ENCODE measurements around the gene RSPH10B2.
"Not testable (repeated sequence)": the region's sequence is repeated elsewhere in the genome, so short reads cannot be mapped to it uniquely, and the experiment has no call there.

RSPH10B2 gene

DNA sequence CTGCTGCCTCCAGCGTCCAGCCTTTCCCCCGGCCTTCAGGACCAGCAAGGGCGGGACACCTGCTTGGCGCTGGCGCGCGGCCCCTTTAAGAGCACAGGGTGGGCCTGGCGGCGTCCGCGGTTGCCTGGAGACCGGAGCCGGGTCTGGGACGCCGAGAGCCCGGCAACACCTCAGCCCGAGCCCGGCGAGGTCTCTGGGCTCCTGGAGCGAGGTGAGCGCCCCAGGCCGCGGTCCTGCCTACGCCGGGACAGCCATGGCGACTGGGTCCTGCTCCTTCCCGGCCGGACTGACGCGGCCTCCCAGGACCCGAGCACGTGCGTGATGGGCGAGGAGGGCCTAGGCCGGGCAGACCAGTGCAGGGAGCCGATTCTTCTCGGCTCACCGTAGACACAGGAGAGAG lies at the start of gene RSPH10B2:
RSPH10B2 (plus strand) TSS at position 140 of the 400 bp plus-strand sequence. CDS start 3,575 bp downstream, outside the sequence.
- not testable (repeated sequence) for DNase-seq (ENCODE audit: extremely low read depth in 1 of 2, low read depth in 1 of 2)

DNA sequence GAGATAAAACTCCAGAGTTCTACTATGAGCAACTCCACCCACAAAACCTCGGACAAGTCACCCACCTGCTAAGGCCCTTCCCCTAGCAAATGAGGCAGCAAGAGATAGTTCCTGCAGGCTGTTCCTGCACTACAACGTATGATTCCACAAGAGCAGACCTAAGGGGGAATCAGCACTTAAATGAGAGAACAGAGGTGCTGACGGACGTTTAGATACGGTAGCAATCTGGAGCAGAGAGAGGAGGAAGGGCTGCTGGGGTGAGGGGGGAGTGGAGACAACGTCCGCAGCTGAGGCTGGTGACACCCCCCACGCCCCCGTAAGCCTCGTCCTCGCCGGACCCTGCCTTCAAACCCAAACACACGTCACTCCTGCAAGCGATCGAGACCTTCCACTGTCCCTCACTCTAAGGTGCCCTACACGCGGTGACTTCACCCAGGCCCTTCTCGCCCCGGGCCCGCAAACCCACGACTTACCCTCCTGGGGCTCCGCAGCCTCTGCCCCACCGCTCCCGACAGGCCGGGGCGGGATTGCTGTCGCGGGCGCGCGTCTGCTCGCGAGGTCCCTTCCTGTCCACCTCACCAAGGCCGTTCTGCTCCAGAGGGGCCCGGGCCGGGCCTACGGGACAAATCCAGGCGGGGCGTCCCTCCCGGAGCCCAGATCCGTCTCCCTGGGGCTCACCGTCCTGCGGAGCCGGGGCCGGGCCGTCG lies 47.8 kb upstream of the RSPH10B2 start:
- DNase-seq (ENCODE audit: extremely low read depth in 1 of 2, low read depth in 1 of 2), result peak in 1 of 2 donors; percentile 11

DNA sequence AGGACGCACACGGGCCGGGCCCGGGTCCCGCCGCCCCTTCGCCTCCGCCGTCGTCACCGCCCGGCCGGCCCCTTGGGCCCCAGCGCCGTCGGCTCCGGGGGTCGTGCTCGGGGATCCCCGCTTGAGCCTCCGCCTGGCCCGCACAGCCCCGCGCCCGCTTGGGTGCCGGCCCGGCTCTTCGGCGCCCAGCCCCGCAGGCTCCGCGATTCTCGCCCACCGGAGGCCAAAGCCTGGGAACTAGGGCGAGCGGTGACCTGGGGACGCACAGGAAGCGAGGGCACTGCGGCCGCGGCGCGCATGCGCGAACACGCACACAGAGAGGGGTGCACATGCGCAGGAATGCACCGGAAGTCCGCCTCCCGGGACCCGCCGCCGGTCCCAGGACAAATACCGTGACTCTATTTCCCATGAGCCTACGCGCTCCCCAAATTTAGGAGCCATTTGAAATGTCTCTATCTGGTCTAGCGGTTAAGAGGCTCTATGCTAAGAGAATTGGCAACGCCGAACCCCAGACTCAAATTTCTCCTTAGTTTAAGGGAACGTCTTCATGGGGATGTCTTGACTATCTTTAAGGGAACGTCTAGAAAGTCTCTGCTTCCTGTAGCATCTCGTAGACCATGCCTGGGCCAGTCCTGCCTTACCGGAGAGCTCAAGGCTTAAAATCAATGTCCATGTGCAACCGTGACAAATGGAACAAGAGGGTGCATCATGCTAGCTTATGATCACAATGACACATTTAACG lies 47.1 kb upstream of the RSPH10B2 start, which contains the start of gene ZNF12:
ZNF12 (minus strand) TSS at position 282 of the 742 bp plus-strand sequence. CDS start 1,774 bp downstream, outside the sequence.
- peak; percentile 86 to 93 for DNase-seq (ENCODE audit: extremely low read depth in 1 of 2, low read depth in 1 of 2)

DNA sequence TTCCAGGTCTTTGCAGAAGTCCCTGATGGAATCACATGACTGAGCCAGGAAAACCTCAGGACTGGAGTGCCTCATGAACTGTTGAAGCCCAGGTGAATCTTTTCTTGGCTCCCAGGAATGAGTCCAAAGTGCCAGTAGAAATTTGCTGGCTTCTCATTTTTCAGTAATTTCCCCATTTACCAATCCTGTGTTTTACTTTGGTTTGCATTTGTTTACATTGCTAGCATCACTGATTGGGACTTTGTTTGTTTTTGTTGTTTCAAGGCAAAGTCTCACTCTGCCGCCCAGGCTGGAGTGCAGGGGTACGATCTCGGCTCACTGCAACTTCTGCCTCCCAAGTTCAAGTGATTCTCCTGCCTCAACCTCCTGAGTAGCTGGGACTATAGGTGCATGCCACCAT lies 45.6 kb upstream of the RSPH10B2 start:
- DNase-seq (ENCODE audit: extremely low read depth in 1 of 2, low read depth in 1 of 2), result no peak

DNA sequence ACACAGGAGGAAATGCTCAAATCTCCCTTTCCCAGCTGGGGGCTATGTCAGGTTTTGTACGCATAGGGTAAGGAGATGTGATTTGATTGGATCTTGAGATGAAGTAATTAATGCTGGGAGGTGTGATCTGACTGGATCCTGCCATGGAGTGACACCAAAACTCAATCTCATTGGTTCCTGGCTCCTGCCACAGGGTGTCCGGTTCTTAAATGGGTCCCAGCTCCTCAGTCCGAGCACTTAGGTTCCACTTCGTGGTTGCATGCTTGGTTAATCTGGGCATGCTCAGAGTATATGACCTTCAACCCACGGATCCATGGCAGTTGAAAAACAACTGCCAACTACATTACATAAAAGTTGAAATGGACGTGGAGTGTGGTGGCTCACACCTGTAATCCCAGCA lies 44.1 kb upstream of the RSPH10B2 start:
- no peak for DNase-seq (ENCODE audit: extremely low read depth in 1 of 2, low read depth in 1 of 2)

DNA sequence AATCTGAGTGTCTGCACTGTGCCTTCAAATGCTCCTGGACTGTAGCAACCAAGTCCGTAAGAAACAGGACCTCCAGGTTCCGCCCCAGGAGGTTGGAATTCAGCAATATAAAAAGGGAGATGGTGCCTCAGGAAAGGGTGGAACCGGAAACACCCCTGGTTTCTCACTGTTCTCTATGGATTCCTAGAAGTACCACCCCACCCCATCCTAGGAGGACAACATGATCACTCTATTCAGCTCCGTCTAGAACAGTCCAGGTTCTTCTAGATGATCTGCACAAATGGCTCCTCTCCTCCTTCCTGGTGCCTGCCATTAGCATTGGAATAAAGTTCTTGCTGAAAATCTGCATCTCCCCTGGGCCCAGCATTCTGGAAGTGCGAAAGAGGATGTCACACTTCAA lies 39.5 kb upstream of the RSPH10B2 start:
- no peak for DNase-seq (ENCODE audit: extremely low read depth in 1 of 2, low read depth in 1 of 2)

DNA sequence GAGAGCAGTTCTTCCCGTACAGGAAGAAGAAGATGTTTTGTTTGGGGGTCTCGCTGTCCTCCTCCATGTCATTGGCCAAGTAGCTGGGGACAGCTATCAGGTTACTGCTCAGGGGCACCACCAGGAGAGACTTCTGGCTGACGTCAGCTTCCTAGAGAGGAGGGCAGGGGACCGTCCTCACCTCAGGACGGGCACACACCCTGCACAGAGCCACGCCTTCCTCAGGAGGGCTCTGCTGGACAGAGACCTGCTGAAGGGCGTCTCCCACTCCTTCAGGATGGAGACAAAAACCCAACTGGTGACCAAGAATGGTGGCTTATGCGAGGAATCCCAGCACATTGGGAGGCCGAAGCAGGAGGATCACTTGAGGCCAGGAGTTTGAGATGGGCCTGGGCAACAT lies 38.0 kb upstream of the RSPH10B2 start:
- DNase-seq (ENCODE audit: extremely low read depth in 1 of 2, low read depth in 1 of 2), result not testable (repeated sequence)

DNA sequence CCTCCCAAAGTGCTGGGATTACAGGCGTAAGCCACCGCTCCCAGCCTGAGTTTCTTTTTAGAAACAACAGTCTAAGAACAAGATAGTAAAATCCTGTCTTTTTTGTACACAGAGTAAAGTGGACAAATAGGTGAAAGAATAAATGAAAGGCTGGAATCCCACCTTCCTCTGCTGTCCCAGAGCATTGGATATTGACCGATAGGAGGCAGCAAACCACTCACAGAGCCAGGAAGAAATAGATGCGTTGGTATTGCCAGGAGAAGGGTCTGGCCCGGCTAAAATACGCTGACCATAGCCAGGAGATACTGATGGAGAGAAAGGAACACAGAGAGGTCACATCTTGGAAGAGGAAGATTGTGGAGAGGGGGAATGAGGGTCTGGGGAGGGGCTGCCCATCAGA lies 35.8 kb upstream of the RSPH10B2 start:
- no peak for DNase-seq (ENCODE audit: extremely low read depth in 1 of 2, low read depth in 1 of 2)

DNA sequence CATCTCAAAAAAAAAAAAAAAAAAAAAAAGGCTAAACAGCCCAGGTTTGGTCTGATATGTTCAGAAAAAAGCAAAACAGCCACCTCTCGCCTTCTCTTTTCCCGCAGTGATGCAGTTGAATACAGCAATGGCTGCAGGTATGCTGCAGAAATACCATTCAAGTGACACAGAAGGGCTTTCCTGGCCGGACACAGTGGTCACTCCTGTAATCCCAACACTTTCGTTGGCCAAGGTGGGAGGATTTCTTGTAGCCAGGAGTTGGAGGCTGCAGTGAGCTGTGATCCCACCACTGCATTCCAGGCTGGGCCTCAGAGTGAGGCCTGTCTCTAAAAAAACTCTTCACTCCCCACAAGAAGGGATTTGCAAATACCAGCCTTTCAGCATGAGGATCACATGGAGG lies 29.6 kb upstream of the RSPH10B2 start:
- not testable (repeated sequence) for DNase-seq (ENCODE audit: extremely low read depth in 1 of 2, low read depth in 1 of 2)

DNA sequence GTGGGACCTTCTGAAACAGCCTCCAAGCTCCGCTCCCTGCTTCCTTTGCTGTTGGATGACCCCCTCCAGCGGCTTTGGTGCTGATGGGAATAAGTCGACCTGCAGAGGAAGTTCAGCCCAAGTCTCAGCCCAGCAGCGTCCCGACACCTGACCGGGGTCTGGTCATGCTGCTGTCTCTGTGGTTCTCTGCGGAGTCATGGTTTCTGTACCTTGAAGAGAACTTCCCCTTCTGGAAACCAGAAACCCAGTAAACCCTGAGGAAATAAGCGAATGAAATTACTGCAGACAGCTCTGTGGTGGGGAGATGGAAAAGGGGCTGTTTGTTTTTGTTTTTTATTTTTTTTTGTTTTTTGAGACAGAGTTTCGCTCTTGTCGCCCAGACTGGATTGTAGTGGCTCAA lies 28.9 kb upstream of the RSPH10B2 start:
- DNase-seq (ENCODE audit: extremely low read depth in 1 of 2, low read depth in 1 of 2), result no peak

DNA sequence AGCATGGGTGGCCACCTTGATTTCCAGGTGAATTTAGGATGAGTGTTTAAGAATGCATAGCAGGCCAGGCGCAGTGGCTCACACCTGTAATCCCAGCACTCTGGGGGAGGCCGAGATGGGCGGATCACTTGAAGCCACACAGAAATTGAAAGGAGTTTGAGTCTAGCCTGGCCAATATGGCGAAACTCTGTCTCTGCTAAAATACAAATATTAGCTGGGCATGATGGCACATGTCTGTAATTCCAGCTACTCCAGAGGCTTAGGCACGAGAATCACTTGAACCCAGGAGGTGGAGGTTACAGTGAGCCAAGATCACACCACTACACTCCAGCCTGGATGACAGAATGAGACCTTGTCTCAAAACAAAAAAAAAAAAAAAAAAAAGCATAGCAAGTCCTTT lies 27.6 kb upstream of the RSPH10B2 start:
- not testable (repeated sequence) for DNase-seq (ENCODE audit: extremely low read depth in 1 of 2, low read depth in 1 of 2)

DNA sequence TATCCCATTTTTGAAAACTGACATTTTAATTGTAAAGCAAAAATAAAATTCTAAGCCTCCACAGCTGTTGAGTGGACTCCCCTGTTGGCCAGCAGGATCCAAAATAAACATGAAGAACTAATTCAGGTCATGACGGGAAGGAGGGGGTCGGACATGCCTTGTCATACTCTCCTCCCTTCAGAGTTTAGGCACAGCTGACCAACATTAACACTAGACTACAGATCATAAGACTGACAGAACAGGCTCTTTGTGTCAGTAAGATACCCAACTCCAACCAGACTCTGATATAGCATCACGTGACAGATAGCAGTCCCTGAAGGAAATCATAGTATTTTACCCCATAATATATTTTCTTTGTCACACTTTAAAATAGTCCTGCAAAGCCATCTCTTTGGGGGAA lies 26.2 kb upstream of the RSPH10B2 start:
- DNase-seq (ENCODE audit: extremely low read depth in 1 of 2, low read depth in 1 of 2), result no peak

DNA sequence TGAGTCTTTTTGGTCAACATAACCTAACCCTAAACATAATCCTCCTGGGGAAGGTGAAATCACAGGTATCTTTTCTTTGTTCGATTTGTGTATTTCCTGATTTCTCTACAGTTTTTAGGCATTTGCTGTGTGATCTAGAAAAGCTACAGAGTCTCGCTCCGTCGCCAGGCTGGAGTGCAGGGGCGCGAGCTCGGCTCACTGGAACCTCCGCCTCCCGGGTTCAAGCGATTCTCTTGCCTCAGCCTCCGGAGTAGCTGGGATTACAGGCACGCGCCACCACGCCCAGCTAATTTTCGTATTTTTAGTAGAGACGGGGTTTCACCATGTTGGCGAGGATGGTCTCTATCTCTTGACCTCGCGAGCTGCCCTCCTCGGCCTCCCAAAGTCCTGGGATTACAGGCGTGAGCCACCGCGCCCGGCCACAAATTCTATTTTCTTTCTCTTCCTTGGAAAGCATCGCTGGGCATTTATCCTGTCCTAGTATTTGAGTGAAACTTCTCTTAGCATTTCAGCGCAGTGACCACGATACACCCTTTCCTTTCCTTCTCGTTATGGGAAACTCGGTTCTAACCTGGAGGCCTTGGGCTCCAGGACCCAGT lies 24.9 kb upstream of the RSPH10B2 start:
- not testable (repeated sequence) for DNase-seq (ENCODE audit: extremely low read depth in 1 of 2, low read depth in 1 of 2)

DNA sequence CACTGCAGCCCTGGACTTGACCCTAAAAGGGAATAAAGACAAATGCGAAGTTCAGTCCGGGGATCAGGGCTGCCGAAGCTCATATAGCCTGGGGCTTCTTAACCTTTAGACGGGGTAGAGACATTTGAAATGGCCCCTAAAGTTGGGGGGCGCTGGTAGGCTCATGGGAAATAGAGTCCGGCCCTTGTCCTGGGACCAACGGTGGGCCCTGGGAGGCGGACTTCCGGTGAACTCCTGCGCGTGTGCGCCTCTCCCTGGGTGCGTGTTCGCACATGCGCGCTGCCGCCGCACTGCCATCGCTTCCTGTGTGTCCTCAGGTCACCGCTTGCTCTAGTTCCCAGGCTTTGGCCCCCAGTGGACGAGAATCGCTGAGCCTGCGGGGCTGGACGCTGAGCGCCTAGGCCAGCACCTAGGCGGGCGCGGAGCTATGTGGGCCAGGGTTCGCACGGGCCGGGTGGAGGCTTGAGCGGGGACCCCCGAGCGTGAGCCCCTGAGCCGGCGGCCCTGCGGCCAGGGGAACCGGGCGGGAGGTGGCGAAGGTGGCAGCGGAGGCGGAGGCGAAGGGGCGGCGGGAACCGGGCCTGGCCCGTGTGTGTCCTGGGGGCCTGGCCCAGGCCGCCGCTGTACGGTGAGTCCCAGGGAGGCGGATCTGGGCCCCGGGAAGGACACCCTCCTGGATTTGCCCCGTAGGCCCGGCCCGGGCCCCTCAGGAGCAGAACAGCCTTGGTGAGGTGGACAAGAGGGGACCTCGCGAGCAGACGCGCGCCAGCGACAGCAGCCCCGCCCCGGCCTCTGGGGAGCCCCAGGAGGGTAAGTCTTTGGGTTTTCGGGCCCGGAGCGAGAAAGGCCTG lies 24.2 kb upstream of the RSPH10B2 start:
- peak; percentile 43 to 72 for DNase-seq (ENCODE audit: extremely low read depth in 1 of 2, low read depth in 1 of 2)

DNA sequence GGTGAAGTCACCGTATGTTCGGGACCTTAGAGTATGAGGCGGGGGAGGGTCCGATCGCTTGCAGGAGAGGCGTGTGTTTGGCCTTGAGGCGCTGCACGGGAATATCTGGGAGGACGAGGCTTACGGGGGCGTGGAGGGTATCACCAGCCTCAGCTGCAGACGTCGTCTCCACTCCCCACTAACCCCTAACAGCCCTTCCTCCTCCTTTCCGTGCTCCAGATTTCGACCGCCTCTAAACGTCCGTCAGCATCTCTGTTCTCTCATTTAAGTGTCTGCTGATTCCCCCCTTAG lies 23.6 kb upstream of the RSPH10B2 start:
- no peak for DNase-seq (ENCODE audit: extremely low read depth in 1 of 2, low read depth in 1 of 2)

DNA sequence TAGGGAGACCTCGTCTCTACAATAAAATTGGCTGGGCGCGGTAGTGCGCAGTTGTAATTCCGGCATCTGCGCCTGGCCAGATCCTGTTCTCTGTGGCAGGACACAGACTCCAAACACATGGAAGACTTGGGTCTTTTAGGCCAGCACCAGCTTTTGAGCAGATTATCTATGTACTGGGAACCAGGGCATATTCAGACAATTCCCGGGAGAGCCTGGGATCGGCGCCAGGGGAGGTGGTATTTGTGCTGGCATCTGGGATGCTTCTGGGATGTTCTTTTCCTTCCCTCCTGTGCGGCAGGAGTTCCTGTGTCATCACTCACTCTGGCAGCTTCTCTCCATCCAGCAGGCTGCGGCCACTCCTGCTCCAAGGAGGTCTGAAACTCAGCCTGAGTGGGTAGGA lies 15.5 kb upstream of the RSPH10B2 start:
- not testable (repeated sequence) for DNase-seq (ENCODE audit: extremely low read depth in 1 of 2, low read depth in 1 of 2)

DNA sequence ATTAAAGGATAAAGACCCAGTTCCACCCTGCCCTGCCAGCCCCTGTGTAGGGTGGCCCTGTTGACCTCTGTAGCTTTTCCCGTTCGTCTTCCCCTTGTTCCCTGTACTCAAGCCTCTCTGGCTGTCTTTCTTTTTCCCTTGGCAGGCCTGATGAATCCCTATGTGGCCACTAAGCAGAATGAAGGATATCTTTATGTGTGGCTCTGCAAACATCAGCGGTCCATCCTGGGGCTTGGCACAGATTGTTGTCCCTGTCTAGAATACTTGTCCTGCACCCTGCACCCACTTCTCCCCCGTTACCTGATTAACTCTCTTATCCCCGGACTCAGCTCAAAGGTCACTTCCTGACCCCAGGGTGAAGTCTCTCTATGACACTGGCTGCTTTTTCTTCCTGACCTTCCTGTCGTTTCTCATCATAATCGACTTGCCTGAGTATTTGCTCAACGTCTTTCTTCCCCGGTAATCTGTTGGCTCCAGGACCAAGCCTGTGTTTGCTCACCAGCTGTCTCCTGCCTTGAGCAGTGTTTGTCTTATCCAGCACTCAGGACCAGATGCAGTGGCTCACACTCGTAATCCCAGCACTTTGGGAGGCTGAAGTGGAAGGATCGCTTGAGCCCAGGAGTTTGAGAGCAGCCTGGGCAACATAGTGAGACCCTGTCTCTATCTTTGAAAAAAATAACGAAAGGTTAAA lies 9.3 kb upstream of the RSPH10B2 start:
- DNase-seq (ENCODE audit: extremely low read depth in 1 of 2, low read depth in 1 of 2), result not testable (repeated sequence)

DNA sequence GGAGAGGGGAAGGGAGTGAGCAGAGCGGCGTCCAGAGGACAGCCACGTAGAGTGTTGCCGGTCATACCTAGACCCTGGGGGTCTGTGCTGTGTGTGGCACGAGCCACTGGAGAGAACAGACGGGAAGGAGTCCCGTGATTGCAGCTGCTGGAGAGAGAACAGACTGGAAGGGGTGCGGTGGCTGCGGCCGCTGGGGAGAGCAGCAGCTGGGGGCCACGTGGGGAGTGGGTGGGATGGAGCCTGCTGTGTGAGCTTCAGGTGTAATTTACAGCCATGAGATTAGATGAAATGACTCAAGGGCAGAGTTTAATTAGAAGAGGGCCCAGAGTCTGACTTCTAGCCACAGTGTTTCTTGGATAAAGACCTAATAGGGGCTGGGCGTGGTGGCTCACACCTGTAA lies 4.6 kb upstream of the RSPH10B2 start:
- DNase-seq (ENCODE audit: extremely low read depth in 1 of 2, low read depth in 1 of 2), result not testable (repeated sequence)

DNA sequence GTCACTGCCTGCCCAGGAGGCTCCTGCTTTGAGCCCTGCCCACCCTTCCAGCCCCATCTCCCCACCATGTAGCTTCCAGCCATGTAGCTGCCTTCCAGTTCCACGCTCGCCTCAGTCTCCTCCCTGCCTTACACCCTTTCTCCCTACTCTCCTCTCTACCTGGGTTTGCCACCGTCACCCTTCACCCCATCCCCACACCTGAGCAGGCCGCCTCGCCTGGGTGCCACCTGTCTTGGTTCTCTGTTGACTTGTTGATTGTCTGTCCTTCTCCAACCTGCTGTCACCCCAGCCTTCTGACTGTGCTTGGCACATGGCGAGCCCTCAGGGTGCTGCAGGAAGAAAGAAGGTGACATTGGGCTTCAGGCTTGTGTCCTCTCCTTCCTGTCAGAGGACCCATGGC lies 3.7 kb upstream of the RSPH10B2 start:
- DNase-seq (ENCODE audit: extremely low read depth in 1 of 2, low read depth in 1 of 2), result not testable (repeated sequence)

DNA sequence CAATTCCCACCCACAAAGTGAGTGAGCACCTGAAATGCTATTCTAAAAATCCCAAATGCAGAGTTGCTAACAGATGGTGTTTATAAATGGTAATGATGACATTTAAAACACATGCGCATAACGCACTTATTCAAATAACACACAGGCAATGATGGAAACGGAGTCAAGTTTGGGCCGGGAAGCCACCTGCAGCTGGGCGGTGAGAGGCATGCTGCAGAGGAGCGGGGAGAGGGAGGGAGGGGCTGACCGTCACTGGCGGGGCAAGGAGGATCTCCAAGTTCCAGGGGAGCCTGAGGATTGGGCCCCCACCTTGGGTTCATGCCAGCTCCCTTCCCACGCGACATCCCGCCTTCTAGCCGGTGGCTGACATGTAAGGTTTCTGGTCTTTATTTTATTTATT lies 7.3 kb downstream of the RSPH10B2 start:
- DNase-seq (ENCODE audit: extremely low read depth in 1 of 2, low read depth in 1 of 2), result not testable (repeated sequence)
